NCI-H748 (cell line): ENCODE results near the gene FAAP24.
A peak's percentile ranks its signal among the peaks of the same experiment; 100 is the strongest.
"Not testable (repeated sequence)": the region's sequence is repeated elsewhere in the genome, so short reads cannot be mapped to it uniquely, and the experiment has no call there.

ENCODE experiments used
- DNase-seq: peaks from one replicate; lab custom pipeline; 2025; ENCODE audit not compliant: unreplicated experiment; lab: John Stamatoyannopoulos, UW

The FAAP24 gene

GRCh38 chr19:32971715-32972540, at the start of gene FAAP24, which contains the start of gene CEP89:
Gene FAAP24 (plus strand): TSS chr19:32972242. CDS start chr19:32973197, 955 bp downstream.
Gene CEP89 (minus strand): TSS chr19:32971958. CDS start chr19:32971874, 84 bp downstream.
- peak; percentile 100 for DNase-seq

GRCh38 chr19:32924200-32924599, 47.8 kb upstream of the FAAP24 start:
- DNase-seq, result peak; percentile 66

GRCh38 chr19:32928806-32929205, 43.2 kb upstream of the FAAP24 start:
- peak; percentile 93 for DNase-seq

GRCh38 chr19:32930567-32930966, 41.5 kb upstream of the FAAP24 start:
- no peak for DNase-seq

GRCh38 chr19:32933571-32933970, 38.5 kb upstream of the FAAP24 start:
- DNase-seq, result no peak

GRCh38 chr19:32935629-32936028, 36.4 kb upstream of the FAAP24 start:
- no peak for DNase-seq

- no peak for DNase-seq
Observed at GRCh38 chr19:32936065-32936464, 36.0 kb upstream of the FAAP24 start.

GRCh38 chr19:32941273-32941672, 30.8 kb upstream of the FAAP24 start:
- not testable (repeated sequence) for DNase-seq

GRCh38 chr19:32945260-32945659, 26.8 kb upstream of the FAAP24 start:
- no peak for DNase-seq

GRCh38 chr19:32966750-32967149, 5.3 kb upstream of the FAAP24 start:
- DNase-seq, result no peak

GRCh38 chr19:32969549-32969948, 2.5 kb upstream of the FAAP24 start:
- no peak for DNase-seq

GRCh38 chr19:32971012-32971595, 938 bp upstream of the FAAP24 start:
- DNase-seq, result peak; percentile 27

- peak; percentile 71 for DNase-seq
Observed at GRCh38 chr19:32976223-32976805, 4.3 kb downstream of the FAAP24 start.

- no peak for DNase-seq
Observed at GRCh38 chr19:32977280-32977679, 5.2 kb downstream of the FAAP24 start.

- DNase-seq, result not testable (repeated sequence)
Observed at GRCh38 chr19:32977813-32978212, 5.8 kb downstream of the FAAP24 start.

GRCh38 chr19:32979807-32980206, 7.8 kb downstream of the FAAP24 start:
- DNase-seq, result not testable (repeated sequence)

GRCh38 chr19:32982488-32982887, 10.4 kb downstream of the FAAP24 start:
- DNase-seq, result not testable (repeated sequence)

GRCh38 chr19:32988254-32988653, 16.2 kb downstream of the FAAP24 start:
- not testable (repeated sequence) for DNase-seq

GRCh38 chr19:32988724-32989123, 16.7 kb downstream of the FAAP24 start:
- no peak for DNase-seq

GRCh38 chr19:32995966-32996365, 23.9 kb downstream of the FAAP24 start:
- not testable (repeated sequence) for DNase-seq

- not testable (repeated sequence) for DNase-seq
Observed at GRCh38 chr19:32997061-32997464, 25.0 kb downstream of the FAAP24 start.
